Activated CD4-positive, alpha-beta T cell treated with anti-CD3 and anti-CD28 coated beads, Interleukin-2, amount 10 ng/mL, durations not matched to agents 7 days and 5 days (primary cell): Measurements from ENCODE around the gene SMIM35. TPM values are rescaled to one million over a fixed set of nuclear protein-coding genes. Genes with fewer than 3 reads are reported as not detected.

Source experiments
- CTCF ChIA-PET: fragments of 350-600 bp; sonication (Branson Sonifier 250); formaldehyde crosslinking; loops from one replicate; lab custom pipeline; 2021; ENCODE audit warnings: antibody characterized with exemption; lab: Charles Lee
- POLR2A ChIA-PET: fragments of 350-600 bp; sonication (Branson Sonifier 250); formaldehyde crosslinking; loops from one replicate; lab custom pipeline; 2021; ENCODE audit warnings: antibody characterized with exemption; lab: Charles Lee
- DNase-seq: peaks from one replicate; pipeline ENCODE4 v3.0.0-alpha.2; 2020
- H3K27ac Mint-ChIP-seq: one replicate; pipeline ENCODE4 v1.8.0; 2021; ENCODE audit warnings: mild to moderate bottlenecking, moderate library complexity, mixed read lengths
- H3K27me3 Mint-ChIP-seq: one replicate; pipeline ENCODE4 v1.8.0; 2021; ENCODE audit warnings: mixed read lengths
- H3K36me3 Mint-ChIP-seq: one replicate; pipeline ENCODE4 v1.8.0; 2021; ENCODE audit warnings: low read depth, mixed read lengths
- H3K4me1 Mint-ChIP-seq: one replicate; pipeline ENCODE4 v1.8.0; 2021; ENCODE audit warnings: mixed read lengths
- H3K4me3 Mint-ChIP-seq: one replicate; pipeline ENCODE4 v1.8.0; 2021; ENCODE audit warnings: mild to moderate bottlenecking, moderate library complexity, mixed read lengths
- H3K9me3 Mint-ChIP-seq: one replicate; pipeline ENCODE4 v1.8.0; 2021; ENCODE audit warnings: mixed read lengths
- total RNA-seq, 2 experiments: library from RNA; stranded (reverse); gene quantifications; one replicate each; pipeline ENCODE4 v1.2.3, GENCODE V29; 2021

Gene SMIM35
- total RNA-seq, 2 experiments from 2014 or later, result 0.27 TPM

DNA sequence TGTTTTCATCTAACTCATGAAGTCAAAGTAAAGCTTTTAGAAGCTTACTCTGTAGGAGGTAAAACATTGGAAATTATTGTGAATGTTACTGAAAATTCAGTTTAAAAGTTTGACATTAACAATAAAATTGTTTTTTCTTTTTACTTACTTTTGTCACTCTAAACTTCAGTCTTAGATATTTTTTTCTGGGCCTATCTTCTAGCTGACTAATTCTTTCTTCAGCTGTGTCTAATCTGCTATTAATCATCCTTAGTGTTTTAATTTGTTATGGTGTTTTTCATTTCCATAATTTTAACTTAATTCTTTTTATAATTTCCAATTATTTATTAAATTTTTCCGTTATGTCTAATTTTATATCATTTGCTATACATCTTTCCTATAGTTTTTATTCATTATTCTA, 65.6 kb downstream of the SMIM35 start:
- Mint-ChIP-seq H3K4me3 (no peak overlapping the region), H3K27ac (no peak overlapping the region), H3K9me3 (peaks cover 50% of the 10 kb centered on the region), H3K4me1 (peaks cover 8% of the 10 kb centered on the region), H3K27me3 (peaks cover 1% of the 10 kb centered on the region), H3K36me3 (peaks cover 31% of the 10 kb centered on the region)
- DNase-seq, result no peak
- ChIA-PET CTCF (interaction anchor here (0.7 to 1.2 kb wide), 4 partner anchors 9 to 203 kb away, joined by 3 read pairs; no protein-coding TSS in a partner anchor), POLR2A (interaction anchor here (1.2 kb wide), 1 partner anchor 20 kb away, joined by 3 read pairs; no protein-coding TSS in a partner anchor)

GRCh38 chr11:118018401-118018800, 68.4 kb downstream of the SMIM35 start:
- no peak overlapping the region for H3K27ac Mint-ChIP-seq
- peaks cover 53% of the 10 kb centered on the region for H3K9me3 Mint-ChIP-seq
- no peak for DNase-seq
- peaks cover 32% of the 10 kb centered on the region for H3K4me1 Mint-ChIP-seq
- CTCF ChIA-PET, result interaction anchor here (1.3 kb wide), 1 partner anchor 12 kb away, joined by 3 read pairs; no protein-coding TSS in a partner anchor
- H3K27me3 Mint-ChIP-seq, result peaks cover 1% of the 10 kb centered on the region
- peaks cover 45% of the 10 kb centered on the region for H3K36me3 Mint-ChIP-seq
- no peak overlapping the region for H3K4me3 Mint-ChIP-seq
- POLR2A ChIA-PET, result no interaction called here

DNA sequence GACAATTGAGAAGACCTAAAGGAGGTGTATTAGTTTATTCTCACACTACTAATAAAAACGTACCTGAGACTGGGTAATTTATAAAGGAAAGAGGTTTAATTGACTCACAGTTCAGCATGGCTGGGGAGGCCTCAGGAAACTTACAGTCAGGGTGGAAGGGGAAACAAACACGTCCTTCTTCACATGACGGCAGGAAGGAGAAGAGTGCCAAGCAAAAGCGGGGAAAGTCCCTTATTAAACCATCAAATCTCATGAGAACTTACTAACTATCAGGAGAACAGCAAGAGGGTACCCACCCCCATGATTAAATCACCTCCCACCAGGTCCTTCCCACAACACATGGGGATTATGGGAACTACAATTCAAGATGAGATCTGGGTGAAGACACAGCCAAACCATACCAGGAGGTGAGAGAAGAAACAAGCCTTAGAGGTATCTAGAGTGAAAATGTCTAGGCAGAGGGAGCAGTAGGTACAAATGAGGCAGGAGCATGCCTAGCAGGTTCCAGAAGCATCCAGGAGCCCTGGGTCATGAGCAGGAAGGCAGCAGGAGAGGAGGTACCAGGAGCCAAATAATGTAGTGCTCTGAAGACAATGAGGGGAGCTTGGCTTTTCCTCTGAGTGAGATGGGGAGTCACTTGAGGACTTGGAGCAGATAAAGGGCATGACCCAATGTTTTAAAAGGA, 69.0 kb downstream of the SMIM35 start:
- POLR2A ChIA-PET, result no interaction called here
- CTCF ChIA-PET, result interaction anchor here (0.6 kb wide), 1 partner anchor 32 kb away, joined by 4 read pairs; no protein-coding TSS in a partner anchor
- Mint-ChIP-seq H3K9me3 (peaks cover 53% of the 10 kb centered on the region), H3K36me3 (peaks cover 49% of the 10 kb centered on the region), H3K27me3 (peaks cover 1% of the 10 kb centered on the region), H3K27ac (peak overlapping the region; percentile 34), H3K4me1 (peaks cover 37% of the 10 kb centered on the region), H3K4me3 (no peak overlapping the region)
- DNase-seq, result no peak

DNA sequence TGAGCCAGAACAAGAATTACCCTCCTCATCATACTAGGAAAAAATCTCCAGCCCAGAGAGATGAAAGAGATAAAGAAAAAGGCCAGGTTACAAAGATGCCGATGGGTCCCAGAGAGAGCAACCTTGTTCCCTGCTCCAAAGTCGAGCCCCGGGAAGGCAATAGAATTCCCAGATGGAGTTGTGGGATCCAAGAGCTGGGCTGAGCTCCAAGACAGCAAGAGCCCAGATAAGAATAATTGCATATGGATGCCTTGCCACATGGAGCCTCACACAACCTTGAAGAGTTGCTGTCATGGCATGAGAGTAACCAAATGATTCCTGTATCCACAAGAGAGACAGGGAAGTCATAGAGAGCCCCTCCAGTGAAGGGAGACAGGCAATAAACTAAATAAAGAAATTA, 69.7 kb downstream of the SMIM35 start:
- Mint-ChIP-seq H3K27me3 (peaks cover 1% of the 10 kb centered on the region), H3K4me3 (no peak overlapping the region), H3K4me1 (peaks cover 44% of the 10 kb centered on the region), H3K27ac (peak overlapping the region; percentile 68), H3K9me3 (peaks cover 50% of the 10 kb centered on the region), H3K36me3 (peaks cover 49% of the 10 kb centered on the region)
- ChIA-PET POLR2A (no interaction called here), CTCF (interaction anchor here (0.6 kb wide), 1 partner anchor 31 kb away, joined by 4 read pairs; no protein-coding TSS in a partner anchor)
- DNase-seq, result no peak

- H3K9me3 Mint-ChIP-seq, result peaks cover 48% of the 10 kb centered on the region
- no peak for DNase-seq
- peaks cover 47% of the 10 kb centered on the region for H3K36me3 Mint-ChIP-seq
- H3K4me3 Mint-ChIP-seq, result no peak overlapping the region
- peak overlapping the region; percentile 82 for H3K27ac Mint-ChIP-seq
- CTCF ChIA-PET, result interaction anchor here (0.5 to 2.0 kb wide), 12 partner anchors 9 to 264 kb away, joined by 3 to 9 read pairs (median 4); no protein-coding TSS in a partner anchor
- POLR2A ChIA-PET, result no interaction called here
- peaks cover 52% of the 10 kb centered on the region for H3K4me1 Mint-ChIP-seq
- no peaks in the 10 kb centered on the region for H3K27me3 Mint-ChIP-seq
Observed at GRCh38 chr11:118016104-118016503, 70.7 kb downstream of the SMIM35 start.

- H3K27ac Mint-ChIP-seq, result peak overlapping the region; percentile 82
Observed at GRCh38 chr11:118015385-118015841, 71.3 kb downstream of the SMIM35 start.

DNA sequence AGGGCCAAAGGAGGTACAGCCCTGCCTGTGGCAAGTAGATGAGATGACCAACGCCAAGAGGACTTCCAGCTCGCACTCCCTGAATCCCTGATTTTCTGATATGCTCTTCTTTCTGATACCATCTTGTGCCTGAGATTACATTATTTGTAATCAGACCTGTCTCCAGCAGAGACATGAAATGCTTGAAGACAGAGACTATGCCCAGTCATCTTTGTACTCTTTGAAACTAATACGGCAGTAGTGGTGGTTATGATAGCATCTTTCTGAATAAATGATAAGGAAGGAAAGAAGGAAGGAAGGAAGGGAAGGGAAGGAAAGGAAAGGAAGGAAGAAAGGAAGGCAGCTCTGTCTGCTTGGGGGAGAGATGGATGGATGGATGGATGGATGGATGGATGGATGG, 72.7 kb downstream of the SMIM35 start:
- ChIA-PET CTCF (interaction anchor here (0.8 kb wide), 2 partner anchors 8 to 39 kb away, joined by 3 read pairs; no protein-coding TSS in a partner anchor), POLR2A (no interaction called here)
- Mint-ChIP-seq H3K36me3 (peaks cover 38% of the 10 kb centered on the region), H3K9me3 (peaks cover 35% of the 10 kb centered on the region), H3K4me3 (no peak overlapping the region), H3K4me1 (peaks cover 67% of the 10 kb centered on the region), H3K27ac (no peak overlapping the region), H3K27me3 (no peaks in the 10 kb centered on the region)
- no peak for DNase-seq

More at GRCh38 chr11:118015385-118015841, 71.3 kb downstream of the SMIM35 start:
- Mint-ChIP-seq H3K27me3 (no peaks in the 10 kb centered on the region), H3K4me3 (no peak overlapping the region), H3K36me3 (peaks cover 44% of the 10 kb centered on the region), H3K4me1 (peaks cover 53% of the 10 kb centered on the region), H3K9me3 (peaks cover 44% of the 10 kb centered on the region)
- ChIA-PET POLR2A (no interaction called here), CTCF (interaction anchor here (0.7 to 2.0 kb wide), 12 partner anchors 8 to 182 kb away, joined by 3 to 9 read pairs (median 4); no protein-coding TSS in a partner anchor)
- no peak for DNase-seq

DNA sequence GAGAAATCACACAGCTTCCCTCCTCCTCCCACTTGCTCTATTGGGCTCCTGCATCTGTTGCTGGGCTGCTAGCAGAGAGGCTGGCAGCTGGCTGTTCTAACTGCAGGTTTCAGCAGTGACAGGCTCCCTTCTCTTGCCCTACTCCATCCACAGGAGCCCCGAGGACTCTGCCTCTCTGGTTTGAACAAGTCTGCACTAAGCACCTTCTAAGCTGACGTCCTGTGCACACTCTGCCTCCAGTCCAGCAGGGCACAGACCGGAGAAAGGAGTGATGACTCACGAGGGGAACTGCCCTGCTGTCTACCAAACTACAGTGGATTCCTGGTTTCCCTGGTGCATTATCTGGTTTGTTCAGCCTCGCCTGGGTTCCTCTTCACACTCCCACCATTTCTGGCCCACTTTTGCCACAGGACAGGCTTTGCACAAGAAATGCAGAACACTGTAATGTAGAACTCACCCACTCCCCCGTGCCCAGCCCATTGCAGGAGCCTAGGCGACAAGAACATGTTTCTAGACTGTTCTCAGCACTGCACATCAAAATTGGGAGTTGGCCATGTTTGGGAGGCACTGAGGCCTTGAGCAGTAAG, 74.6 kb downstream of the SMIM35 start:
- H3K27me3 Mint-ChIP-seq, result no peaks in the 10 kb centered on the region
- peaks cover 25% of the 10 kb centered on the region for H3K36me3 Mint-ChIP-seq
- no peak for DNase-seq
- CTCF ChIA-PET, result interaction anchor here (0.8 to 2.1 kb wide), 5 partner anchors 9 to 41 kb away, joined by 3 to 6 read pairs (median 3); partner anchors contain the start of gene IL10RA
- no peak overlapping the region for H3K4me3 Mint-ChIP-seq
- H3K4me1 Mint-ChIP-seq, result peaks cover 85% of the 10 kb centered on the region
- H3K27ac Mint-ChIP-seq, result peak overlapping the region; percentile 68
- peaks cover 19% of the 10 kb centered on the region for H3K9me3 Mint-ChIP-seq
- POLR2A ChIA-PET, result no interaction called here

GRCh38 chr11:118010738-118011461, 75.9 kb downstream of the SMIM35 start:
- peaks cover 24% of the 10 kb centered on the region for H3K36me3 Mint-ChIP-seq
- H3K27me3 Mint-ChIP-seq, result no peaks in the 10 kb centered on the region
- peaks cover 88% of the 10 kb centered on the region for H3K4me1 Mint-ChIP-seq
- CTCF ChIA-PET, result interaction anchor here (1.2 to 2.1 kb wide), 4 partner anchors 24 to 42 kb away, joined by 3 to 4 read pairs (median 3); partner anchors contain the start of gene IL10RA
- POLR2A ChIA-PET, result no interaction called here
- H3K4me3 Mint-ChIP-seq, result no peak overlapping the region
- DNase-seq, result no peak
- peak overlapping the region; percentile 25 for H3K27ac Mint-ChIP-seq
- H3K9me3 Mint-ChIP-seq, result peaks cover 12% of the 10 kb centered on the region

GRCh38 chr11:118009864-118010737, 76.7 kb downstream of the SMIM35 start:
- Mint-ChIP-seq H3K27ac (peak overlapping the region; percentile 48), H3K4me3 (no peak overlapping the region), H3K27me3 (no peaks in the 10 kb centered on the region), H3K9me3 (peaks cover 11% of the 10 kb centered on the region), H3K36me3 (peaks cover 24% of the 10 kb centered on the region), H3K4me1 (peaks cover 88% of the 10 kb centered on the region)
- CTCF ChIA-PET, result interaction anchor here (1.2 to 2.1 kb wide), 2 partner anchors 24 to 34 kb away, joined by 3 to 4 read pairs; partner anchors contain the start of gene IL10RA
- no peak for DNase-seq
- POLR2A ChIA-PET, result no interaction called here

DNA sequence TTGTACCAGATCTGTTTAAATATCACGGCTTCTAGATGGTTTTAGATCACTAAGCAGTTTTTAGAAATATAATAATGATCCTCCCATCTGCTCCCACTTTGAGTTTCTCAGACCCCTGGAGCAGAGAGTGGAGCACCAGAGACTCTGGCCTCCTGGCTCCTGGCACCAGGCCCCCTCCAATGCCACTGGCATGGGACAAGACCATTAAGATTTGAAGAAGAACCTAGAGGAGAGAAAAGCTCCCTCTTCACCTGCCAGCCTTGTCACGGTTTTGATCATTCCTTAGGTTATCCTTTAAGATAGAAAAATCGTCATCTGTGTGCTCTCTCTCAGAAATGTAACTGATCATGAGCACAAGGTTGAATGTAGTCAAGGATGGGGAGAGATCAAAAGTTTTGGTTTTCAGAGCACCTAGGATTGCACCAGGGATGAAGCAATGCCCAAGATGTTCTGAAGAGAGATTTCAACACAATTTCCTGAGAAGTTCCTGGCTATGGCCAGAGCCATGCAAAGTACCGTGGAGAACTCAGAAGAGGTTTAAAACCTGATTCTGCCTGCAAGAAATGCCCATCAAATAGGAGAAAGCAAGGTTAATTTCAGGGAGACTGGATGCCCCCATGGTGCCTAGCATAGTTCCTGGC, 78.4 kb downstream of the SMIM35 start:
- H3K9me3 Mint-ChIP-seq, result peaks cover 15% of the 10 kb centered on the region
- H3K27ac Mint-ChIP-seq, result peak overlapping the region; percentile 90
- DNase-seq, result no peak
- H3K4me1 Mint-ChIP-seq, result peaks cover 91% of the 10 kb centered on the region
- ChIA-PET POLR2A (no interaction called here), CTCF (interaction anchor here (0.6 to 1.7 kb wide), 6 partner anchors 14 to 185 kb away, joined by 3 to 8 read pairs (median 4); no protein-coding TSS in a partner anchor)
- no peaks in the 10 kb centered on the region for H3K27me3 Mint-ChIP-seq
- peak overlapping the region; percentile 58 for H3K4me3 Mint-ChIP-seq
- H3K36me3 Mint-ChIP-seq, result peaks cover 29% of the 10 kb centered on the region
